GM12878 (cell line): Measurements from ENCODE around the gene ZBTB16. TPM values are rescaled to one million over a fixed set of nuclear protein-coding genes. Genes with fewer than 3 reads are reported as not detected.

ENCODE experiments used
- ATAC-seq: fragments of 200-7000 bp; cut with Tn5 transposase; 3 replicates; pipeline ENCODE4 v1.9.1; 2020; ENCODE audit warnings: mild to moderate bottlenecking, moderate library complexity
- BruUV-seq: library from RNA; stranded (reverse); fragments of 400-500 nt; replicated peaks from 2 replicates; lab custom pipeline; 2021; lab: Mats Ljungman, UMichigan
- CTCF ChIA-PET: fragments of 300-600 bp; sonication (Branson Sonifier 250); formaldehyde crosslinking; extraction: SDS; loops from one replicate; lab custom pipeline; 2021; ENCODE audit warnings: inconsistent platforms; lab: Yijun Ruan, JAX
- POLR2A ChIA-PET: fragments of 350-600 bp; formaldehyde crosslinking; extraction: SDS; loops from one replicate; lab custom pipeline; 2021; ENCODE audit warnings: inconsistent platforms; lab: Charles Lee
- RAD21 ChIA-PET: fragments of 300-600 bp; sonication (Branson Sonifier 250); formaldehyde crosslinking; loops from one replicate; lab custom pipeline; 2023; ENCODE audit warnings: antibody characterized with exemption; ENCODE audit not compliant: unreplicated experiment; lab: Charles Lee
- SMC1A ChIA-PET: fragments of 300-600 bp; sonication (Branson Sonifier 250); formaldehyde crosslinking; loops from one replicate; lab custom pipeline; 2023; ENCODE audit not compliant: unreplicated experiment, uncharacterized antibody; lab: Charles Lee
- DNase-seq: peaks from one replicate; pipeline ENCODE4 v3.0.0-alpha.2; 2011; ENCODE audit warnings: low read depth, low spot score
- FAIRE-seq: peaks from 3 replicates; lab custom pipeline; 2011; peaks lifted over from hg19 to GRCh38; lab: Jason Lieb, UNC
- H2AFZ ChIP-seq: 2 replicates; pipeline ENCODE4 v1.6.0; 2011; ENCODE audit warnings: low read depth, low read length, control low read depth; ENCODE audit not compliant: control insufficient read depth
- H3K27ac ChIP-seq: 2 replicates; pipeline ENCODE4 v1.5.1; 2011; ENCODE audit warnings: control low read depth; ENCODE audit not compliant: control insufficient read depth, insufficient read depth
- H3K27me3 ChIP-seq, 2 experiments: replicated peaks in 1 of 2; 2 replicates each; pipeline versions ENCODE4 v1.6.0 to v1.6.1; 2011; ENCODE audit warnings: low read length in 1 of 2; ENCODE audit not compliant: control insufficient read depth in 2 of 2, insufficient read depth in 2 of 2
- H3K36me3 ChIP-seq, 2 experiments: 2 replicates each; pipeline ENCODE4 v1.5.1; 2011; ENCODE audit warnings: low read length in 1 of 2; ENCODE audit not compliant: control insufficient read depth in 2 of 2, insufficient read depth in 2 of 2
- H3K4me1 ChIP-seq: 2 replicates; pipeline ENCODE4 v1.6.1; 2011; ENCODE audit warnings: mild to moderate bottlenecking, low read length, moderate library complexity, mixed read lengths; ENCODE audit not compliant: control insufficient read depth, insufficient read depth
- H3K4me2 ChIP-seq: 2 replicates; pipeline ENCODE4 v1.6.0; 2011; ENCODE audit warnings: control low read depth; ENCODE audit not compliant: control insufficient read depth, insufficient read depth
- H3K4me3 ChIP-seq: fragments of 200-600 bp; sonication (generic); 2 replicates; pipeline ENCODE4 v1.5.1; 2016
- H3K79me2 ChIP-seq: 2 replicates; pipeline ENCODE4 v1.6.0; 2011; ENCODE audit warnings: low read length; ENCODE audit not compliant: control insufficient read depth, insufficient read depth
- H3K9ac ChIP-seq: 2 replicates; pipeline ENCODE4 v1.8.0; 2011; ENCODE audit warnings: low read length, control low read depth, mixed read lengths; ENCODE audit not compliant: control insufficient read depth, insufficient read depth
- H3K9me3 ChIP-seq: replicated peaks from 3 replicates; pipeline ENCODE4 v1.5.1; 2011; ENCODE audit warnings: mild to moderate bottlenecking, low read length; ENCODE audit not compliant: control insufficient read depth, insufficient read depth
- H4K20me1 ChIP-seq: 2 replicates; pipeline ENCODE4 v1.6.0; 2011; ENCODE audit not compliant: control insufficient read depth, insufficient read depth
- BHLHE40 ChIP-seq, 2 experiments: fragments of 450-650 bp in 1 of 2; IDR thresholded peaks; 2 replicates each; pipeline ENCODE4 v1.6.1; 2011 to 2017; ENCODE audit warnings: low read depth in 2 of 2, borderline replicate concordance in 1 of 2, improper control_type of control experiment in 1 of 2, low read length in 1 of 2, mild to moderate bottlenecking in 1 of 2
- E2F8 ChIP-seq: fragments of 450-650 bp; IDR thresholded peaks from 2 replicates; pipeline ENCODE4 v1.6.1; 2018; ENCODE audit warnings: mild to moderate bottlenecking, low read depth, moderate library complexity; ENCODE audit not compliant: partially characterized antibody
- ESRRA ChIP-seq: IDR thresholded peaks from 2 replicates; pipeline ENCODE4 v1.6.1; 2012; ENCODE audit warnings: mild to moderate bottlenecking, low read length, improper control_type of control experiment
- GATAD2B ChIP-seq: fragments of 450-650 bp; conservative IDR thresholded peaks from 2 replicates; pipeline ENCODE4 v1.6.1; 2017; ENCODE audit warnings: low read depth, mild to moderate bottlenecking, moderate library complexity
- JUND ChIP-seq: IDR thresholded peaks from 2 replicates; pipeline ENCODE4 v1.6.1; 2012; ENCODE audit warnings: low read depth, mild to moderate bottlenecking, low read length, improper control_type of control experiment, moderate library complexity
- MYB ChIP-seq: fragments of 150-350 bp; IDR thresholded peaks from 2 replicates; pipeline ENCODE4 v1.6.1; 2014; ENCODE audit warnings: mild to moderate bottlenecking, low read depth, low read length, borderline replicate concordance
- NFIC ChIP-seq: IDR thresholded peaks from 2 replicates; pipeline ENCODE4 v1.6.1; 2012; ENCODE audit warnings: low read depth, mild to moderate bottlenecking, inconsistent platforms, low read length, moderate library complexity
- NFYB ChIP-seq: IDR thresholded peaks from 2 replicates; pipeline ENCODE4 v1.6.1; 2011; ENCODE audit warnings: low read depth, mild to moderate bottlenecking, low read length, improper control_type of control experiment, moderate library complexity; ENCODE audit not compliant: insufficient read depth
- NR2C1 ChIP-seq: fragments of 450-650 bp; IDR thresholded peaks from 2 replicates; pipeline ENCODE4 v1.6.1; 2017; ENCODE audit warnings: antibody characterized with exemption, mild to moderate bottlenecking, moderate library complexity
- POU2F2 ChIP-seq: IDR thresholded peaks from 3 replicates; pipeline ENCODE4 v1.6.1; 2011; ENCODE audit warnings: low read depth, mild to moderate bottlenecking, low read length, borderline replicate concordance
- WGBS: methylation state at CpG from one replicate; pipeline ENCODE4 v1.1.6; 2016; ENCODE audit warnings: low lambda C conversion rate; ENCODE audit not compliant: insufficient replicate concordance, insufficient coverage; ENCODE audit errors: missing lambda C conversion rate; 5-methylcytosine and 5-hydroxymethylcytosine counted together
- in situ Hi-C: fragments of 300-500 bp; cut with MboI; formaldehyde crosslinking; loops from 9 replicates; pipeline ENCODE4 v1.14.3; 2018; ENCODE audit warnings: mixed read lengths
- intact Hi-C: fragments of 100-400 bp; cut with micrococcal nuclease; formaldehyde crosslinking; loops from one replicate; pipeline ENCODE4 v1.14.2; 2022; ENCODE audit not compliant: unreplicated experiment
- polyA plus RNA-seq, 11 experiments: library from polyadenylated mRNA; depleted of rRNA in 4 of 11; unstranded in 6 of 11; stranded (reverse) in 5 of 11; fragments of >200 nt; fragmentation: Nextera tagmentation in 4 of 11; fragmentation: Illumina TruSeq in 1 of 11; extraction: Ambion mirVana in 4 of 11; extraction: Trizol in 1 of 11; gene quantifications; 1 replicate in 1 of 11; 2 replicates in 10 of 11; pipeline versions ENCODE4 v1.2.1 to v1.2.3, GENCODE V29; 2011 to 2016; ENCODE audit warnings: inconsistent platforms in 2 of 11, missing spikeins in 2 of 11, low read depth in 1 of 11
- total RNA-seq, 4 experiments: library from RNA; depleted of rRNA in 3 of 4; stranded (reverse); fragments of >200 nt in 3 of 4; fragmentation: Illumina TruSeq in 1 of 4; extraction: Trizol in 1 of 4; gene quantifications; 2 replicates each; pipeline versions ENCODE4 v1.2.1 to v1.2.3, GENCODE V29; 2013 to 2021

The ZBTB16 gene
- total and polyA plus RNA-seq, 10 of the 15 experiments (the other 5 are each of a cell fraction or from before 2014, with no cell fraction given): 0.38 TPM; not detected in 9

GRCh38 chr11:114208377-114208776 lies 148.9 kb downstream of the ZBTB16 start:
- H3K9ac ChIP-seq: no peak overlapping the region
- peaks cover 2 to 4% of the 10 kb centered on the region in 2 experiments; a peak in 1 of 4 replicates for H3K27me3 ChIP-seq
- no peak for DNase-seq
- BruUV-seq: no TSS peak
- ChIA-PET RAD21 (no interaction called here), CTCF (no interaction called here), SMC1A (interaction anchor here (1.0 kb wide), 1 partner anchor 39 kb away, joined by 3 read pairs; no protein-coding TSS in a partner anchor), POLR2A (no interaction called here)
- FAIRE-seq: no peak
- no peak for TF ChIP-seq NFYB
- no peak for TF ChIP-seq POU2F2
- no peak for TF ChIP-seq BHLHE40 (IDR thresholded peaks at IDR 0.05; ENCODE audit: borderline replicate concordance in 1 of 2, low read depth in 2 of 2, low read length in 1 of 2)
- no peak for TF ChIP-seq ESRRA
- TF ChIP-seq E2F8: no peak
- no peak for TF ChIP-seq NFIC
- no peak for TF ChIP-seq GATAD2B
- TF ChIP-seq JUND: no peak
- no peak for TF ChIP-seq NR2C1
- TF ChIP-seq MYB: no peak
- no peak for ATAC-seq
- no peaks in the 10 kb centered on the region for H3K9me3 ChIP-seq
- H4K20me1 ChIP-seq: no peaks in the 10 kb centered on the region
- H3K79me2 ChIP-seq: no peaks in the 10 kb centered on the region
- no peak overlapping the region for H2AFZ ChIP-seq
- no peak overlapping the region for H3K4me2 ChIP-seq
- H3K27ac ChIP-seq: no peak overlapping the region
- intact Hi-C loops (no loop called here), in situ Hi-C loops (no loop called here)
- H3K36me3 ChIP-seq: no peaks in the 10 kb centered on the region
- 10% methylated on average over 2 of the region's 2 CpGs for WGBS
- no peaks in the 10 kb centered on the region for H3K4me1 ChIP-seq
- H3K4me3 ChIP-seq: no peak overlapping the region
